HFF-Myc (cell line): ENCODE measurements around the gene EFCAB12.

Experiments used
- DNase-seq: peaks from one replicate; pipeline ENCODE4 v3.0.0-alpha.2; 2011; ENCODE audit warnings: low read depth; ENCODE audit errors: extremely low read depth
- H3K4me3 ChIP-seq: replicated peaks from 2 replicates; pipeline ENCODE4 v1.5.1; 2011; ENCODE audit warnings: low read depth, mild to moderate bottlenecking, control low read depth, low read length
- CTCF ChIP-seq: IDR thresholded peaks from 2 replicates; pipeline ENCODE4 v1.5.1; 2012; ENCODE audit warnings: mild to moderate bottlenecking, low read depth, low read length, control low read depth; ENCODE audit errors: missing control alignments

Gene EFCAB12

GRCh38 chr3:129461461-129462146, 33.2 kb upstream of the EFCAB12 start:
- DNase-seq, result no peak
- no peak overlapping the region for H3K4me3 ChIP-seq
- no peak for TF ChIP-seq CTCF

- no peak overlapping the region for H3K4me3 ChIP-seq
- no peak for DNase-seq
- TF ChIP-seq CTCF, result no peak
Measured at GRCh38 chr3:129461022-129461421, 32.6 kb upstream of the EFCAB12 start.

DNA sequence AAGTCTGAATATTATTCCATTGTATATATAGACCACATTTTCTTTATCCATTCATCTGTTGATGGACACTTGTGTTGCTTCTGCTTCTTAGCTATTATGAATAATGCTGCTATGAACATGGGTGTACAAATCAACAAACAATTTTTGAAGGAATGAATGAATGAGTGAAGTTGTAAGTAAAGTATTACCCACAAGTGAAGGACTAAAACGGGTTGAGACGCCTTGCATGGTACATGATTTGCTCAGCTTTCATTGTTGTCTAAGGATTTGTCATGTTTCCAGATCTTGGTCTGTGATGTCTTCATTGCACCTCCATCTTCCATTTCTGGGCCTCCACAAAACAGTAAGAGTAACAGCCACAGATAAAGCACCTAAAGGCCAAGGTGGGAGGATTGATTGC, 32.1 kb upstream of the EFCAB12 start:
- no peak for DNase-seq
- H3K4me3 ChIP-seq, result no peak overlapping the region
- TF ChIP-seq CTCF, result no peak

DNA sequence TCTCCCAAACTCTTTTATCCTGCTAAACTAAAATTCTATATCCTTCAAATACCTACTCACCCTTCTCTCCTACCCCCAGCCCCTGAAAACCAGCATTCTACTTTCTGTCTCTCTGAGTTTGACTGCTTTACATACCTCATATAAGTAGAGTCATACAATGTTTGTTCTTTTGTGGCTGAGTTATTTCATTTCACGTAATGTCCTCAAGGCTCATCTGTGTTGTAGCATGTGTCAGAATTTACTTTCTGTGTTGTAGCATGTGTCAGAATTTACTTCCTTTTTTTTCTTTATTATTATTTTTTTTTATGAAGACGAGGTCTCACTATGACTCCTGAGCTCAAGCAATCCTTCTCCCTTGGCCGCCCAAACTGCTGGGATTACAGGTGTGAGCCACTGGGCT, 31.7 kb upstream of the EFCAB12 start:
- no peak overlapping the region for H3K4me3 ChIP-seq
- DNase-seq, result no peak
- TF ChIP-seq CTCF, result no peak

- no peak for TF ChIP-seq CTCF
- no peak overlapping the region for H3K4me3 ChIP-seq
- DNase-seq, result no peak
Measured at GRCh38 chr3:129453732-129454131, 25.3 kb upstream of the EFCAB12 start.

GRCh38 chr3:129449279-129450115, 21.1 kb upstream of the EFCAB12 start:
- DNase-seq, result no peak
- H3K4me3 ChIP-seq, result no peak overlapping the region
- TF ChIP-seq CTCF, result no peak
